HepG2 (cell line): ENCODE measurements around the gene RASSF4. TPM values are rescaled to one million over a fixed set of nuclear protein-coding genes. Genes with fewer than 3 reads are reported as not detected.
A peak's percentile ranks its signal among the peaks of the same experiment; 100 is the strongest.

Experiments
- ATRX ChIP-seq: sonication (generic); formaldehyde crosslinking; IDR thresholded peaks from 2 replicates; pipeline ENCODE4 v1.4.0; 2020; ENCODE audit warnings: missing genetic modification reagents, borderline replicate concordance
- BRD4 ChIP-seq: sonication (generic); formaldehyde crosslinking; IDR thresholded peaks from 2 replicates; pipeline ENCODE4 v1.4.0; 2020; ENCODE audit warnings: missing genetic modification reagents
- FOXK2 ChIP-seq: fragments of 450-650 bp; IDR thresholded peaks from 2 replicates; pipeline ENCODE4 v1.6.1; 2016
- GZF1 ChIP-seq: sonication (generic); formaldehyde crosslinking; IDR thresholded peaks from 2 replicates; pipeline ENCODE4 v1.5.1; 2020; ENCODE audit warnings: mild to moderate bottlenecking, missing genetic modification reagents
- HMGA1 ChIP-seq: sonication (generic); formaldehyde crosslinking; conservative IDR thresholded peaks from 2 replicates; pipeline ENCODE4 v1.4.0; 2020; ENCODE audit warnings: missing genetic modification reagents
- MTF2 ChIP-seq: sonication (generic); formaldehyde crosslinking; IDR thresholded peaks from 2 replicates; pipeline ENCODE4 v1.5.0; 2020; ENCODE audit warnings: missing genetic modification reagents, borderline replicate concordance
- PCBP1 ChIP-seq: fragments of 200-400 bp; formaldehyde crosslinking; IDR thresholded peaks from 2 replicates; pipeline ENCODE4 v1.6.1; 2017; ENCODE audit warnings: mild to moderate bottlenecking, low read depth, low read length, borderline replicate concordance
- SATB2 ChIP-seq: sonication (generic); formaldehyde crosslinking; IDR thresholded peaks from 2 replicates; pipeline ENCODE4 v1.5.0; 2020; ENCODE audit warnings: missing genetic modification reagents
- SIX1 ChIP-seq: sonication (generic); formaldehyde crosslinking; IDR thresholded peaks from 2 replicates; pipeline ENCODE4 v1.4.0; 2020; ENCODE audit warnings: missing genetic modification reagents, borderline replicate concordance
- SMARCE1 ChIP-seq: fragments of 450-650 bp; IDR thresholded peaks from 2 replicates; pipeline ENCODE4 v1.6.1; 2017; ENCODE audit warnings: borderline replicate concordance
- THYN1 ChIP-seq: sonication (generic); formaldehyde crosslinking; IDR thresholded peaks from 2 replicates; pipeline ENCODE4 v1.8.1; 2023; ENCODE audit warnings: low read depth, mild to moderate bottlenecking, moderate library complexity, missing genetic modification reagents, borderline replicate concordance
- ZBTB8A ChIP-seq: sonication (generic); formaldehyde crosslinking; IDR thresholded peaks from 2 replicates; pipeline ENCODE4 v1.4.0; 2020; ENCODE audit warnings: mild to moderate bottlenecking, low read depth, missing genetic modification reagents, borderline replicate concordance
- ZFYVE20 ChIP-seq: sonication (generic); formaldehyde crosslinking; IDR thresholded peaks from 2 replicates; pipeline ENCODE4 v1.8.0; 2023; ENCODE audit warnings: low read depth, mild to moderate bottlenecking, moderate library complexity, missing genetic modification reagents, borderline replicate concordance
- ZNF232 ChIP-seq: sonication (generic); formaldehyde crosslinking; IDR thresholded peaks from 2 replicates; pipeline ENCODE4 v1.4.0; 2020; ENCODE audit warnings: missing genetic modification reagents, borderline replicate concordance
- ZNF317 ChIP-seq: sonication (generic); formaldehyde crosslinking; IDR thresholded peaks from 2 replicates; pipeline ENCODE4 v1.5.0; 2020; ENCODE audit warnings: mild to moderate bottlenecking, missing genetic modification reagents
- ZNF569 ChIP-seq: sonication (generic); formaldehyde crosslinking; IDR thresholded peaks from 2 replicates; pipeline ENCODE4 v1.5.0; 2020; ENCODE audit warnings: mild to moderate bottlenecking, missing genetic modification reagents, moderate library complexity, borderline replicate concordance
- ZNF614 ChIP-seq: IDR thresholded peaks from 2 replicates; pipeline ENCODE4 v1.6.1; 2018; ENCODE audit warnings: missing biosample characterization, missing genetic modification reagents, inconsistent platforms, borderline replicate concordance
- ZSCAN30 ChIP-seq: sonication (generic); formaldehyde crosslinking; IDR thresholded peaks from 2 replicates; pipeline ENCODE4 v1.5.0; 2020; ENCODE audit warnings: mild to moderate bottlenecking, missing genetic modification reagents
- polyA plus RNA-seq, 8 experiments: library from polyadenylated mRNA; depleted of rRNA in 3 of 8; stranded (reverse) in 7 of 8; unstranded in 1 of 8; fragments of >200 nt; fragmentation: Illumina TruSeq in 4 of 8; extraction: Trizol in 4 of 8; gene quantifications; 2 replicates each; pipeline versions ENCODE4 v1.2.1 to v1.2.3, GENCODE V29; 2011 to 2016; ENCODE audit warnings: low read depth in 4 of 8, missing spikeins in 1 of 8, mixed read lengths in 1 of 8; ENCODE audit not compliant: insufficient read depth in 1 of 8
- total RNA-seq, 5 experiments: library from RNA; depleted of rRNA; stranded (reverse); fragments of >200 nt; fragmentation: Illumina TruSeq; extraction: Trizol; gene quantifications; 2 replicates each; pipeline ENCODE4 v1.2.3, GENCODE V29; 2016; ENCODE audit warnings: low read depth in 1 of 5
- TF ChIP-seq, protein P1 (sequence below): sonication (generic); formaldehyde crosslinking; IDR thresholded peaks from 2 replicates; pipeline ENCODE4 v1.4.0; 2020; ENCODE audit warnings: missing genetic modification reagents
- TF ChIP-seq, protein P2 (sequence below): sonication (generic); formaldehyde crosslinking; IDR thresholded peaks from 2 replicates; pipeline ENCODE4 v1.4.0; 2020; ENCODE audit warnings: missing genetic modification reagents
- TF ChIP-seq, protein P3 (sequence below): conservative IDR thresholded peaks from 2 replicates; pipeline ENCODE4 v1.6.1; 2018; ENCODE audit warnings: missing genetic modification reagents
- TF ChIP-seq, protein P4 (sequence below): sonication (generic); formaldehyde crosslinking; IDR thresholded peaks from 2 replicates; pipeline ENCODE4 v1.4.0; 2020; ENCODE audit warnings: missing genetic modification reagents
- TF ChIP-seq, protein P5 (sequence below): sonication (generic); formaldehyde crosslinking; IDR thresholded peaks from 2 replicates; pipeline ENCODE4 v1.5.1; 2020; ENCODE audit warnings: mild to moderate bottlenecking, missing genetic modification reagents, borderline replicate concordance

The RASSF4 gene
- total and polyA plus RNA-seq, 2 of the 13 experiments (the other 11 are each of a cell fraction or from before 2014, with no cell fraction given) = 34.0 to 51.7 TPM

DNA sequence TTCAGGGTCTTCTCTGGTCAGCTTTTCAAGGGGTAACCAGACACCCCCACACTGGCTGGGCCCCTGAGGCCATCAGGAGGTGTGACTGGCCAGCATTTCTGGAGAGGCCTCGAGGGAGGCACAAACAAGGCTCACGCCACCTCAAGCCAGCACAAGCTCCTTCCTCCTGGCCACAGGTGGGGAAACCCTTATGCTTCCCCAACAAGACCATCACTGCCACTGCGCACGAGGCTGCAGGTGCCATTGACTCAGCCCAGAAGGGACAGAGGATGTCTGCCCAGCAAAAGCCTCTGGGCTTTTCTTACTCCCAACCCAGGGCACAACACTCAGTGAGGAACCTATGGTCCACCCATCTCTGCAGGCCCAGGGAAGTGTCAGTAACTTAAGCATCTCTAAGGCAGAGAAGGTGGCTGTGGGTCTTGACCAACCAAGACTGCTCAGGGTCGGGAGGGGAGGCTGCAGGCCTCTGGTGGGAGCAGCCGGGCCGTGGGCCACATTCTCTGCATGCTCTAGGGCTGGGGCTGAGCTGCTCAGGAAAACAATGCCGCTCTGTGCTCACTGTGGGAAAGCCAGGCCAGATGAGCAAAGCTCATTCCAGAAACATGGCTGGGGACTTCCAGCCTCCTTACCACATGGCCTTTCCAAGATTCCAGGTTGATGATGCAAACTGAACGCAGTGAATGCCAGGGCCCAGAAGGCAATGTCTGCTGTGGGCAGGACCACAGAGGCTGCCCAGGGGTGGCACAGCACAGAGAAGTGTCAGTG, 24.2 kb upstream of the RASSF4 start (continued):
- TF ChIP-seq, protein P1, sequence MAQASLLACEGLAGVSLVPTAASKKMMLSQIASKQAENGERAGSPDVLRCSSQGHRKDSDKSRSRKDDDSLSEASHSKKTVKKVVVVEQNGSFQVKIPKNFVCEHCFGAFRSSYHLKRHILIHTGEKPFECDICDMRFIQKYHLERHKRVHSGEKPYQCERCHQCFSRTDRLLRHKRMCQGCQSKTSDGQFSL (CRISPR knock-in tag) = no peak
- TF ChIP-seq ZBTB8A (CRISPR knock-in tag) = no peak
- peak; percentile 93; the same call in 1 of the 2 replicates for TF ChIP-seq ZNF232
- no peak for TF ChIP-seq ZNF569 (CRISPR knock-in tag)
- TF ChIP-seq, protein P2, sequence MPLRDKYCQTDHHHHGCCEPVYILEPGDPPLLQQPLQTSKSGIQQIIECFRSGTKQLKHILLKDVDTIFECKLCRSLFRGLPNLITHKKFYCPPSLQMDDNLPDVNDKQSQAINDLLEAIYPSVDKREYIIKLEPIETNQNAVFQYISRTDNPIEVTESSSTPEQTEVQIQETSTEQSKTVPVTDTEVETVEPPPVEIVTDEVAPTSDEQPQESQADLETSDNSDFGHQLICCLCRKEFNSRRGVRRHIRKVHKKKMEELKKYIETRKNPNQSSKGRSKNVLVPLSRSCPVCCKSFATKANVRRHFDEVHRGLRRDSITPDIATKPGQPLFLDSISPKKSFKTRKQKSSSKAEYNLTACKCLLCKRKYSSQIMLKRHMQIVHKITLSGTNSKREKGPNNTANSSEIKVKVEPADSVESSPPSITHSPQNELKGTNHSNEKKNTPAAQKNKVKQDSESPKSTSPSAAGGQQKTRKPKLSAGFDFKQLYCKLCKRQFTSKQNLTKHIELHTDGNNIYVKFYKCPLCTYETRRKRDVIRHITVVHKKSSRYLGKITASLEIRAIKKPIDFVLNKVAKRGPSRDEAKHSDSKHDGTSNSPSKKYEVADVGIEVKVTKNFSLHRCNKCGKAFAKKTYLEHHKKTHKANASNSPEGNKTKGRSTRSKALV (CRISPR knock-in tag) = no peak
- TF ChIP-seq MTF2 (CRISPR knock-in tag) = 0 out of 2 replicates have a peak, but pooled peaks have one; percentile 26
- TF ChIP-seq SMARCE1 = no peak
- TF ChIP-seq HMGA1 = no peak
- TF ChIP-seq PCBP1 = no peak
- TF ChIP-seq SIX1 (CRISPR knock-in tag) = no peak
- TF ChIP-seq, protein P3, sequence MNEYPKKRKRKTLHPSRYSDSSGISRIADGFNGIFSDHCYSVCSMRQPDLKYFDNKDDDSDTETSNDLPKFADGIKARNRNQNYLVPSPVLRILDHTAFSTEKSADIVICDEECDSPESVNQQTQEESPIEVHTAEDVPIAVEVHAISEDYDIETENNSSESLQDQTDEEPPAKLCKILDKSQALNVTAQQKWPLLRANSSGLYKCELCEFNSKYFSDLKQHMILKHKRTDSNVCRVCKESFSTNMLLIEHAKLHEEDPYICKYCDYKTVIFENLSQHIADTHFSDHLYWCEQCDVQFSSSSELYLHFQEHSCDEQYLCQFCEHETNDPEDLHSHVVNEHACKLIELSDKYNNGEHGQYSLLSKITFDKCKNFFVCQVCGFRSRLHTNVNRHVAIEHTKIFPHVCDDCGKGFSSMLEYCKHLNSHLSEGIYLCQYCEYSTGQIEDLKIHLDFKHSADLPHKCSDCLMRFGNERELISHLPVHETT (CRISPR knock-in tag) = peak; percentile 36; the same call in 1 of the 2 replicates
- TF ChIP-seq ZFYVE20 (CRISPR knock-in tag) = no peak
- TF ChIP-seq FOXK2 = no peak
- no peak for TF ChIP-seq THYN1 (CRISPR knock-in tag)
- TF ChIP-seq, protein P4, sequence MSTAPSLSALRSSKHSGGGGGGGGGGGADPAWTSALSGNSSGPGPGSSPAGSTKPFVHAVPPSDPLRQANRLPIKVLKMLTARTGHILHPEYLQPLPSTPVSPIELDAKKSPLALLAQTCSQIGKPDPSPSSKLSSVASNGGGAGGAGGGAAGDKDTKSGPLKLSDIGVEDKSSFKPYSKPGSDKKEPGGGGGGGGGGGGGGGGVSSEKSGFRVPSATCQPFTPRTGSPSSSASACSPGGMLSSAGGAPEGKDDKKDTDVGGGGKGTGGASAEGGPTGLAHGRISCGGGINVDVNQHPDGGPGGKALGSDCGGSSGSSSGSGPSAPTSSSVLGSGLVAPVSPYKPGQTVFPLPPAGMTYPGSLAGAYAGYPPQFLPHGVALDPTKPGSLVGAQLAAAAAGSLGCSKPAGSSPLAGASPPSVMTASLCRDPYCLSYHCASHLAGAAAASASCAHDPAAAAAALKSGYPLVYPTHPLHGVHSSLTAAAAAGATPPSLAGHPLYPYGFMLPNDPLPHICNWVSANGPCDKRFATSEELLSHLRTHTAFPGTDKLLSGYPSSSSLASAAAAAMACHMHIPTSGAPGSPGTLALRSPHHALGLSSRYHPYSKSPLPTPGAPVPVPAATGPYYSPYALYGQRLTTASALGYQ (CRISPR knock-in tag) = peak; percentile 63; the same call in 1 of the 2 replicates
- TF ChIP-seq SATB2 (CRISPR knock-in tag) = peak; percentile 48; the same call in 1 of the 2 replicates
- TF ChIP-seq, protein P5, sequence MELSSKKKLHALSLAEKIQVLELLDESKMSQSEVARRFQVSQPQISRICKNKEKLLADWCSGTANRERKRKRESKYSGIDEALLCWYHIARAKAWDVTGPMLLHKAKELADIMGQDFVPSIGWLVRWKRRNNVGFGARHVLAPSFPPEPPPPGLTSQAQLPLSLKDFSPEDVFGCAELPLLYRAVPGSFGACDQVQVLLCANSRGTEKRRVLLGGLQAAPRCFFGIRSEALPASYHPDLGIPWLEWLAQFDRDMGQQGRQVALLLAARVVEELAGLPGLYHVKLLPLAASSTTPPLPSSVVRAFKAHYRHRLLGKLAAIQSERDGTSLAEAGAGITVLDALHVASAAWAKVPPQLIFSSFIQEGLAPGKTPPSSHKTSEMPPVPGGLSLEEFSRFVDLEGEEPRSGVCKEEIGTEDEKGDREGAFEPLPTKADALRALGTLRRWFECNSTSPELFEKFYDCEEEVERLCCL = no peak
- no peak; the same call in 1 of the 2 replicates for TF ChIP-seq ZNF614 (CRISPR knock-in tag)
- TF ChIP-seq ZSCAN30 (CRISPR knock-in tag) = no peak
- no peak for TF ChIP-seq ATRX (CRISPR knock-in tag)
- peak; percentile 63; the same call in 1 of the 2 replicates for TF ChIP-seq BRD4 (CRISPR knock-in tag)
- TF ChIP-seq ZNF317 (CRISPR knock-in tag) = peak; percentile 72
- TF ChIP-seq GZF1 (CRISPR knock-in tag) = no peak
